ENCODE data around the gene UST.

DNA sequence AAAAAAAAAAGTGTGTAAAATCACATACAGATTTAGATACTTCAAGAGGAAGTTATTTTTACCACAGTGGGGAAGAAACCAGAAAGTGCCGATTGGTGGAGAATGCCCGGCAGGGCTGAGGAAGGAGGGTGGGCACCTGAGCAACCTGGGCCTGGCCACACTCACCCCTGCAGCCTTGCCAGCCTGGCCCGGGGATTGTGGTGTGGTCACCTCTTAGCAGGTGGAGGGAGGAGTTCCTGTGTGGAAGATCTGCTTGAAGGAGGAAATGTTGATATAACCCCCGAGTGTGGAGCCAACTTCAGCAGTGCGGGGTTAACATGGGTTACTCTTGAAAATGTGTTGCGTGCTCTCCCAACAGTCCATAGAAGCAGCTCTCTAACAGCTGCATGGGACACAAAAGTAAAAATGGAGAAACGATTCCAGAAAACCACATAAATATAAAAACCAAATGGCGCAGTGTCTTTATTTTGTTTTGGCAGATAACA lies 14.7 kb downstream of the UST start:
- TF ChIP-seq POLR2A (IDR thresholded peaks at IDR 0.05) = no peak
- TF ChIP-seq, protein P1, sequence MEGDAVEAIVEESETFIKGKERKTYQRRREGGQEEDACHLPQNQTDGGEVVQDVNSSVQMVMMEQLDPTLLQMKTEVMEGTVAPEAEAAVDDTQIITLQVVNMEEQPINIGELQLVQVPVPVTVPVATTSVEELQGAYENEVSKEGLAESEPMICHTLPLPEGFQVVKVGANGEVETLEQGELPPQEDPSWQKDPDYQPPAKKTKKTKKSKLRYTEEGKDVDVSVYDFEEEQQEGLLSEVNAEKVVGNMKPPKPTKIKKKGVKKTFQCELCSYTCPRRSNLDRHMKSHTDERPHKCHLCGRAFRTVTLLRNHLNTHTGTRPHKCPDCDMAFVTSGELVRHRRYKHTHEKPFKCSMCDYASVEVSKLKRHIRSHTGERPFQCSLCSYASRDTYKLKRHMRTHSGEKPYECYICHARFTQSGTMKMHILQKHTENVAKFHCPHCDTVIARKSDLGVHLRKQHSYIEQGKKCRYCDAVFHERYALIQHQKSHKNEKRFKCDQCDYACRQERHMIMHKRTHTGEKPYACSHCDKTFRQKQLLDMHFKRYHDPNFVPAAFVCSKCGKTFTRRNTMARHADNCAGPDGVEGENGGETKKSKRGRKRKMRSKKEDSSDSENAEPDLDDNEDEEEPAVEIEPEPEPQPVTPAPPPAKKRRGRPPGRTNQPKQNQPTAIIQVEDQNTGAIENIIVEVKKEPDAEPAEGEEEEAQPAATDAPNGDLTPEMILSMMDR (IDR thresholded peaks at IDR 0.05) = no peak

All from right lobe of liver (tissue), 4 donors.